BLaER1 (cell line): ENCODE measurements around the gene PTPRN2.

Source experiments
- H3K27ac ChIP-seq: shearing (Covaris generic); formaldehyde crosslinking; 2 replicates; pipeline ENCODE4 v1.8.1; 2022
- H3K27me3 ChIP-seq: shearing (Covaris generic); formaldehyde crosslinking; 2 replicates; pipeline ENCODE4 v1.8.1; 2022
- H3K36me3 ChIP-seq: shearing (Covaris generic); formaldehyde crosslinking; 2 replicates; pipeline ENCODE4 v1.8.1; 2022
- H3K4me1 ChIP-seq: shearing (Covaris generic); formaldehyde crosslinking; 2 replicates; pipeline ENCODE4 v1.8.1; 2022
- H3K4me2 ChIP-seq: shearing (Covaris generic); formaldehyde crosslinking; 2 replicates; pipeline ENCODE4 v1.8.1; 2022
- H3K4me3 ChIP-seq: shearing (Covaris generic); formaldehyde crosslinking; 2 replicates; pipeline ENCODE4 v1.8.1; 2022
- H3K9ac ChIP-seq: shearing (Covaris generic); formaldehyde crosslinking; 2 replicates; pipeline ENCODE4 v1.8.1; 2022
- H3K9me3 ChIP-seq: shearing (Covaris generic); formaldehyde crosslinking; 2 replicates; pipeline ENCODE4 v1.8.1; 2022
- H4K20me1 ChIP-seq: shearing (Covaris generic); formaldehyde crosslinking; 2 replicates; pipeline ENCODE4 v1.8.1; 2022
- Cebpa-rat ChIP-seq: shearing (Covaris generic); IDR thresholded peaks from 2 replicates; pipeline ENCODE4 v1.8.1; 2022

PTPRN2 gene

GRCh38 chr7:157619753-157620525 lies 967.7 kb downstream of the PTPRN2 start:
- TF ChIP-seq Cebpa-rat: no peak
- Histone ChIP-seq H3K4me2 (no peak overlapping the region), H3K36me3 (no peaks in the 10 kb centered on the region), H3K9me3 (no peaks in the 10 kb centered on the region), H3K27ac (no peak overlapping the region), H3K4me1 (peaks cover 42% of the 10 kb centered on the region), H3K4me3 (no peak overlapping the region), H4K20me1 (no peaks in the 10 kb centered on the region), H3K9ac (no peak overlapping the region), H3K27me3 (no peaks in the 10 kb centered on the region)

- Histone ChIP-seq H3K27me3 (no peaks in the 10 kb centered on the region), H3K4me2 (peak overlapping the region; percentile 29; the same call in 1 of the 2 replicates), H3K4me3 (no peak overlapping the region), H3K27ac (no peak overlapping the region), H4K20me1 (no peaks in the 10 kb centered on the region), H3K9me3 (no peaks in the 10 kb centered on the region), H3K9ac (no peak overlapping the region), H3K4me1 (peaks cover 51% of the 10 kb centered on the region), H3K36me3 (no peaks in the 10 kb centered on the region)
- TF ChIP-seq Cebpa-rat: no peak
These were observed 968.6 kb downstream of the PTPRN2 start for GRCh38 chr7:157618823-157619606.

GRCh38 chr7:157618091-157618726 lies 969.4 kb downstream of the PTPRN2 start:
- peaks cover 59% of the 10 kb centered on the region for H3K4me1 ChIP-seq
- H3K4me3 ChIP-seq: no peak overlapping the region
- no peak overlapping the region for H3K9ac ChIP-seq
- no peaks in the 10 kb centered on the region for H4K20me1 ChIP-seq
- no peaks in the 10 kb centered on the region for H3K9me3 ChIP-seq
- H3K4me2 ChIP-seq: no peak overlapping the region
- no peaks in the 10 kb centered on the region for H3K36me3 ChIP-seq
- H3K27ac ChIP-seq: no peak overlapping the region
- TF ChIP-seq Cebpa-rat: no peak
- no peaks in the 10 kb centered on the region for H3K27me3 ChIP-seq

- no peak for TF ChIP-seq Cebpa-rat
- Histone ChIP-seq H3K27ac (no peak overlapping the region), H3K9ac (no peak overlapping the region), H3K9me3 (no peaks in the 10 kb centered on the region), H3K36me3 (no peaks in the 10 kb centered on the region), H4K20me1 (no peaks in the 10 kb centered on the region), H3K4me3 (no peak overlapping the region), H3K4me2 (no peak overlapping the region), H3K4me1 (peaks cover 61% of the 10 kb centered on the region), H3K27me3 (no peaks in the 10 kb centered on the region)
These were observed 970.2 kb downstream of the PTPRN2 start for GRCh38 chr7:157617401-157617800.

- Histone ChIP-seq H3K4me2 (no peak overlapping the region), H3K9me3 (no peaks in the 10 kb centered on the region), H3K27me3 (no peaks in the 10 kb centered on the region), H3K36me3 (no peaks in the 10 kb centered on the region), H4K20me1 (no peaks in the 10 kb centered on the region), H3K9ac (no peak overlapping the region), H3K4me3 (no peak overlapping the region), H3K4me1 (peaks cover 61% of the 10 kb centered on the region), H3K27ac (no peak overlapping the region)
- no peak for TF ChIP-seq Cebpa-rat
These were observed 970.7 kb downstream of the PTPRN2 start for GRCh38 chr7:157616931-157617330.

- Histone ChIP-seq H3K4me1 (peaks cover 61% of the 10 kb centered on the region), H3K27me3 (no peaks in the 10 kb centered on the region), H3K9me3 (no peaks in the 10 kb centered on the region), H3K9ac (no peak overlapping the region), H3K4me3 (no peak overlapping the region), H3K36me3 (no peaks in the 10 kb centered on the region), H3K4me2 (peak overlapping the region; percentile 96), H3K27ac (no peak overlapping the region), H4K20me1 (no peaks in the 10 kb centered on the region)
- TF ChIP-seq Cebpa-rat: no peak
These were observed 971.2 kb downstream of the PTPRN2 start for GRCh38 chr7:157616426-157616825.

GRCh38 chr7:157615852-157616251 lies 971.8 kb downstream of the PTPRN2 start:
- H3K4me2 ChIP-seq: peak overlapping the region; percentile 96
- H3K9me3 ChIP-seq: no peaks in the 10 kb centered on the region
- H3K4me1 ChIP-seq: peaks cover 65% of the 10 kb centered on the region
- H3K9ac ChIP-seq: no peak overlapping the region
- no peak overlapping the region for H3K4me3 ChIP-seq
- no peaks in the 10 kb centered on the region for H4K20me1 ChIP-seq
- H3K36me3 ChIP-seq: no peaks in the 10 kb centered on the region
- H3K27ac ChIP-seq: no peak overlapping the region
- H3K27me3 ChIP-seq: no peaks in the 10 kb centered on the region
- no peak for TF ChIP-seq Cebpa-rat

GRCh38 chr7:157615101-157615817 lies 972.4 kb downstream of the PTPRN2 start:
- H3K4me1 ChIP-seq: peaks cover 67% of the 10 kb centered on the region
- no peak overlapping the region for H3K9ac ChIP-seq
- H3K4me2 ChIP-seq: peak overlapping the region; percentile 96
- no peaks in the 10 kb centered on the region for H3K9me3 ChIP-seq
- H3K36me3 ChIP-seq: no peaks in the 10 kb centered on the region
- 0 out of 2 replicates have a peak overlapping the region, but pooled peaks have one; percentile 10 for H3K27ac ChIP-seq
- H3K4me3 ChIP-seq: no peak overlapping the region; the same call in 1 of the 2 replicates
- no peak for TF ChIP-seq Cebpa-rat
- H4K20me1 ChIP-seq: no peaks in the 10 kb centered on the region
- no peaks in the 10 kb centered on the region for H3K27me3 ChIP-seq

GRCh38 chr7:157614457-157615020 lies 973.1 kb downstream of the PTPRN2 start:
- Histone ChIP-seq H3K27ac (peak overlapping the region; percentile 10; the same call in 1 of the 2 replicates), H3K9ac (peak overlapping the region; percentile 11; the same call in 1 of the 2 replicates), H3K4me1 (peaks cover 74% of the 10 kb centered on the region), H3K4me2 (peak overlapping the region; percentile 96), H3K27me3 (no peaks in the 10 kb centered on the region), H3K9me3 (no peaks in the 10 kb centered on the region), H3K36me3 (no peaks in the 10 kb centered on the region), H4K20me1 (no peaks in the 10 kb centered on the region), H3K4me3 (peak overlapping the region; percentile 65; the same call in 1 of the 2 replicates)
- no peak for TF ChIP-seq Cebpa-rat
